GM20000 (cell line): ENCODE results near the gene ZNF860.

Source experiments
- DNase-seq: peaks from one replicate; pipeline ENCODE4 v3.0.0; 2012; ENCODE audit warnings: low spot score
- CTCF ChIP-seq: IDR thresholded peaks from 2 replicates; pipeline ENCODE4 v1.5.1; 2012; ENCODE audit warnings: mild to moderate bottlenecking, control low read depth; ENCODE audit errors: extremely low read depth, missing control alignments

Gene ZNF860

DNA sequence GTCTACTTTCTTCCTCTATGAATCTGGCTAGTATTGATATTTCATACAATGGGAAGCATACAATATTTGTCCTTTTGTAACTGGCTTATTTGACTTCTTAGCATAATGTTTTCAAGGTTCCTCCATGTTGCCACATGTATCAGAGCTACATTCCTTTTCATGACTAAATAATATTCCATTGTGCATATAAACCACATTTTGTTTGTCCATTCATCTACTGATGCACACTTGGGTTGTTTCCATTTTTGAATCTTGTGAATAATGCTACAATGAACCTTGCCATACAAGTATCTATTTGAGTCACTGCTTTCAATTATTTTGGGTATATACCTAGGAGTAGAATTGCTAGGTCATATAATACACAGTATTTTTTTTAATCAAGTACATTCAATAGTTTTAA lies 38.5 kb upstream of the ZNF860 start:
- TF ChIP-seq CTCF, result no peak
- DNase-seq, result no peak

DNA sequence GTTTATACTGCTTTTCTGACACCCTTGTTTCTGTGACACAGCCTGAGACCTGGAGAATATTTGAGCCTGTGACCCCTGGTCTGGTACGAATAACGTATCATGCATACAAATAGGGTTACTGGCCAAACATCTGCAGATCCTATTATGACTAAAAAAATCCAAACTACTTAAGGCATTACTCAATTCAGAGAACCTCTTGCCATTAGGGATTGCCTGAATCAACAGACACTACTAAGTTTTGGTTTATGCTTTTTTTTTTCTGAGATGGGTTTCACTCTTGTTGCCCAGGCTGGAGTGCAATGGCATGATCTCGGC lies 35.9 kb upstream of the ZNF860 start:
- TF ChIP-seq CTCF, result no peak
- no peak for DNase-seq

GRCh38 chr3:31946484-31947081 lies 35.0 kb upstream of the ZNF860 start:
- DNase-seq, result no peak
- no peak for TF ChIP-seq CTCF

DNA sequence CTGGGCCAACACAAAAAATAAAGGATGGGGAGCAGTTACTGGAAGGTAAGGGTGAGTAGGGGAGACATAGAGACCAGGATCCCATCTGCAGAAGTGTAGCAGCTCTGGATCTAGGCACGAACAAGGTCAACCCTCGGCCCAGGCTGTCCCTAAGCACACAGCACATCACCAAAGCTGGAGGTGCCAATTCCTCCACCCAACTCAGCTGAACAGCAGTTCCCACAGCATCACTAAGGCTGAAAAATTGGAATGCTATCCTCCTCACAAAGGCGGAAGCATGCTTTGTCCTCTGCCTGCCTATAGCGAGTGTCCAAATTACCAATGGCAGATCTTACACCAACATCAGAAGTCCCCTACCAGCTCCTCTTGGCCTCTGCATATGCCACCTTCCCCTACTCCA lies 34.4 kb upstream of the ZNF860 start:
- DNase-seq, result no peak
- no peak for TF ChIP-seq CTCF

DNA sequence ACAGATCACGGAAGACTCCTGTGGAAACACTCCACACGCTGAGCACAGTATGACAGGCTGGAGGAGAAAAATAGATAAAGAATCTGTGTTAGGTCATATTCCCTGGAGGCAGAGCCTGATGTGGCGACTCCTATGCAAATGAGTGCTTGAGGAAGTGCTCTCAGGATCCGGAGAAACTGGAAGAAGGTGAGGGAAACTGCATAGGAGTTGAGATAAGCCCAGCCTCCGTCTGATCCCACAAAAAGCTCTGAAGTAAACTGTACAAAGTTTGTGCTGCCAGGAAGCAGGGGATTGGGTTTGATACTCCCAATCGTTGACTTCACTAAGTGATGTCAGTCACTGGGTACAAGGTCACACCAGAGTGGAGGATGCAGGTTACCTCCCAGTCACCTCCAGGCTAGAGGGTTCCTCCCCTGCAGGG lies 33.9 kb upstream of the ZNF860 start:
- no peak for DNase-seq
- no peak for TF ChIP-seq CTCF

DNA sequence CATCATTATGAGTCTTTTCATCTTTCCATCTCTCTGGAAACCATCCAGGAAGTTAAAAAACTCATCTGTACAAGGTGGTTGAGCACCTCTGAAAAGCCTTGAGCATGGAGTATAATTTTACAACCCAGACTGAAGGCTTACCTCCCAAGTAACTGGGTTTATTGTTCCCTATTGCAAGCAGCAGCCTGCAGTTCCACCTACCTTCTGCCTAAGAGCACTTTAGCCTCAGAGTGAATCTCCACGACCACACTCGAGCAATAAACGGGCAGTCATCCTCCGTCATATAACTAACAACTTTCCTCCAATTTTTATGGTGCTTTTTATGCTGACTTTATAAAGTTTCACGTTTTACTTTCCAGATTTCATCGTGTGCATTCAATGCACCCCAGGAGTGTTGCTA lies 33.3 kb upstream of the ZNF860 start:
- DNase-seq, result no peak
- no peak for TF ChIP-seq CTCF

- peak; percentile 28 for DNase-seq
- TF ChIP-seq CTCF, result no peak
These were observed 29.3 kb upstream of the ZNF860 start for GRCh38 chr3:31952205-31952604.

DNA sequence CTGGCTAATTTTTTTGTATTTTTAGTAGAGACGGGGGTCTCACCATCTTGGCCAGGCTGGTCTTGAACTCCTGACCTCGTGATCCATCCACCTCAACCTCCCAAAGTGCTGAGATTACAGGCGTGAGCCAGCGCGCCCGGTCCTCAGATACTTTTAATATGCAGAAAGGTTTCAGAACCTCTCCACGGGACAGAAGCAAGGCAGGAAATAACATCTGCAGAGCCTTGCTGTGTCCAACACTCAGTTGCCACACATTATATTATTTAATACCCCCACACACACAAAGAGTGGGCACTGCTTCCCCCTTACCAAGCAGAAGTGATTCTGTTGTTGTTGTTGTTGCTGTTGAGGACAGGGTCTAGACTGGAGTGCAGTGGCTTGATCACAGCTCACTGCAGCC lies 28.5 kb upstream of the ZNF860 start:
- DNase-seq, result no peak
- TF ChIP-seq CTCF, result no peak
